GM18868 (cell line): Measurements from ENCODE around the gene KBTBD6.
A peak's percentile ranks its signal among the peaks of the same experiment; 100 is the strongest.
"Not testable (repeated sequence)": the region's sequence is repeated elsewhere in the genome, so short reads cannot be mapped to it uniquely, and the experiment has no call there.

ENCODE experiments used
- ATAC-seq: cut with Tn5 transposase; IDR thresholded peaks from one replicate; pipeline ENCODE4 v1.9.1; 2021; ENCODE audit warnings: mild to moderate bottlenecking, moderate library complexity; ENCODE audit not compliant: unreplicated experiment

The KBTBD6 gene

DNA sequence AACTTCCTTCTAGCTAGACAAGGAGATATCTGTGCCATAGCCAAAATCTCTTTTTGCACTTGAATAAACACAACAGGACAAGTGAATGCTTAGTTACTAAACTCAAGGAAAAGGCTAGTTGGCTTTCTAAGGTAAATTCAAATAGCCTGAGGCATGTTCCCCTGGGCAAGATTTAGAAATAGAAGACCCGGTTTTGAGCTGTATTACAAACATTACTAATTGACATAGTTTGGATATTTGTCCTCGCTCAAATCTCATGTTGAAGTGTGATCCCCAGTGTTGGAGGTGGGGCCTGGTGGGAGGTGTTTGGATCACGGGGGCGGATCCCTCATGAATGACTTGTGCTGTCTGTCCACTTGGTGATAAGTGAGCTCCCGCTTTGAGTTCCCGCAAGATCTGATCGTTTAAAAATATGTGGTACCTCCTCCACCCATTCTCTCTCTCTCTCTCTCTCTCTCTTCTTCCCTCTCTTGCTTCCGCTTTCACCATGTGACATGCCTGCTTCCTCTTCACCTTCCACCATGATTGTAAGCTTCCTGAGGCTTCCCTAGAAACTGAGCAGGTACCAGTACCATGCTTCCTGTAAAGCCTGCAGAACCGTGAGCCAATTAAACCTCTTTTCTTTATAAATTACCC is 3.9 kb upstream of the KBTBD6 start:
- no peak for ATAC-seq

DNA sequence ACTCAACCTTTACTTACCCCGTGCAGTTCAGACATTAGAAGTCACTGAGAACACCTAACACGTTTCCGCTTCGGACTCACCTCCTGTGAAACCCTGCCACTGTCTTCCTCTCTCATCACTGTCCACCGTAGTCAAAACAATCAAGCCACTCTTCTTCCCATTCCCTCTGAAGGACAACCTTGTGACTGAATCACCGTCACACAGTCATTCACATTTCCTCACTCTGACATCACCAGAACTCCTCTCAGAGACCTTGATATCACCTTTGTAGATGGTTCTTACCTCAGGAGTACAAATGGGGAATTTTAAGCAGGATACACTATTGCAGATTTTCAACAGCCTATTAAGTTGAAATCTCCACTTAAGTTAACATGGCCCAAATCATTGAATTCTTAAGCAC is 1.3 kb upstream of the KBTBD6 start:
- ATAC-seq: no peak

DNA sequence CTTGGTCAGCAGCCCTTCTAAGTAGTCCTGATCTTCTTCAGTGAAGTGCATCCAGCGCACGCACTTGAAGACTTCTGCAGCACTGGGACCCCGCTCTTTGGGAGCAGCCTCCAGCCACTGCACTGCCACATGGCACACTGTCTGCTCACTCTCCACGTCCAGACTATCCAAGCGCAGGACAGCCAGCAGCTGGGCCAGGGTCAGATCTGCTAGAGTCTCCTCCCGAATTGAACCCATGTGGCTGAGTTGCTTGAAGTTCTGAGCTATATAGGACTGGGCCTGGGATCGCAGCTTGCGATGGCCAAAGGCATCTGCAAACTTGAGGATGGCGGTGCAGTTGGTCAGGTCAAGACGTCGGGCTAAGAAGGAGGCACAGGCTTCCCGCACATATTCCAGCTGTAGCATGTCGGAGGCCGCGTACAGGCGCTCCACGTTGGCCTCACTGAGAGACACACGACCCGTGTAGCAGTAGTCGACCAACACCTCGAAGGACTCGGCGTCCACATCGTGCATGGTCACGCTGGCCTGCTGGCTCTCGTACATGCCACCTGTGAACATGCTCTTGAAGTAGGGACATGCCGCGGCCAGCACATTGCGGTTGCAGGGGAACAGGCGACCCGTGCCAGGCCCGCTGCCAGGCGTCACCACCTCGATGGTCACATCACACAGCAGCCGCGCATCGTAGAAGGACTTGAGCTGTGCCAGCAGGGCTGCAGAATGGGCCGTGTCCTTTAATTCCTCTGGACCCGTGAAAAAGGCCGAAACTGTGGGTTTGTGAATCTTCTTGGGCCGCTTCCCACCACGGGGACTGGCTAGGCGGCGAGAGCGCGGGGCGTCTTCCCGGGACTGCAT is 716 bp downstream of the KBTBD6 start:
- ATAC-seq: peak; percentile 13

DNA sequence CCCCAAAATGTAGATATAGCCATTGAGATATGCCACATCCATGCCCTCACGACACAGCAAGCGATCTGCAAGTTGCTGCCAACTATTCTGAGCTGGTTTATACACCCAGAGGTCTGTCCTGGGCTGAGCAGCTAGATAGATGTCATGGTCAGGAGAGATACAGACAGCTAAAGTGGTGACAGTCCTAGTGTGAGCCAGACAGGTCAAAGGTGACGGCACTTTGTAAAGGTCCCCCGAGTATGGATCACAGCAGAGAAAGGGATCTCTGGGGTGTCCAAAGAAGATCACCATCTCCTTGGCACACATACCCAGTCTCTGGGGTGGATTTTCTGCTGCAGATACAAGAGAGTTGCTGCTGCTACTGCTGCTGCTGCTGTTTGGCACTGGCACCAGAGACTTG is 1.4 kb downstream of the KBTBD6 start:
- ATAC-seq: not testable (repeated sequence)

DNA sequence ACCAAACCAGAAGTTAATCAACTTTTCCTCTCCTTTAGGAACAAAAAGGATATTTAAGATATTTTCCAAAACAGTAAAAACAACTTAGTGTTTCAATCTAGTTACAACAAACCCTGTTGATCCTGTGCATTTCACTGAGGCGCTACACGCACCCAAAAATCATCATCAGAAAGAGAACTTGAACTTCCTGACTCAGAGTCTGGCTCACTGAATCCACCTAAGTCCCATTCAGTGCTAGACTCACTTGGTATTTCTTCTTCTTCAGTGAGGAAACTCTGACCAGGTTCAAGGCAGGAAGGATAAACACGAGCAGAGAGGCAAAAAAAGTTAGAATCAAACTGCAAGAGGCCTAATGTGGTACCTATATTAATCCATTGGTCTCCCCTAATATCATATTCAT is 2.2 kb downstream of the KBTBD6 start:
- ATAC-seq: no peak

DNA sequence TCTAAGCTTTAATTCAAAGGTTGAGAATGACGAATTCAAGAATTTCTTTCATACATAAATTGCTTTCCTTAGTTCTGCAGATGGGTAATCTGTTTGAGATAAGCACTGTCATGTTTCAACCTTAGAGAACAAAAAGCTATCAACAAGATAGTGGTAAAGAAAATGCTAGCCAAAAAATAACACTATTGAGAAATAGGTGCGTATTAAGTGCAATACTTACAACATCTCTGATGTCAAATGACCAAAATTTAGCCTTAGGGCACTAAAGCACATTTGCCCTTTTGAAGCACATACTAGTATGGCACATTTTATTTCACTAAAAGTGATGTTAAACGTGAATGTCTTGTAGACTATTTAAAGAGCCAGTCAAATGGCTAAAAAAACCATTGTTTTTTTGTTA is 4.9 kb downstream of the KBTBD6 start:
- no peak for ATAC-seq

DNA sequence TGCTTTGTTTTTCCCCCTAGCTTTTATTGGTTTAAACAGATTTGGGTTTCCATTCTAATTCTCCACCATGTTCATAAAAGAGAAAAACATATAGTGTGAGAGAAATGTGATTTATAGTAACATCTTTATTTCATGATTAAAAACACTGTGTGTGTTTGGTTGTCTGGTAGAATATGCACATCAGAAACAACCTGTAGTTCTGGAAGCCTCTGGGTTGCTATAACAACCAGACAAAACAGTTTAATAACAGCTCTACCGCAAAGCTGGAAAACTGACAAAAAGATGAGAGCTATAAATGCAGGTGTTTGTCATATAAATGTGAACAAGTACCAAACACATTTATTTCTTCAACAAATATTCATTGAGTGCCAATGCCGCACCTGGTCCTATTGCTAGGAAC is 9.8 kb downstream of the KBTBD6 start:
- no peak for ATAC-seq

DNA sequence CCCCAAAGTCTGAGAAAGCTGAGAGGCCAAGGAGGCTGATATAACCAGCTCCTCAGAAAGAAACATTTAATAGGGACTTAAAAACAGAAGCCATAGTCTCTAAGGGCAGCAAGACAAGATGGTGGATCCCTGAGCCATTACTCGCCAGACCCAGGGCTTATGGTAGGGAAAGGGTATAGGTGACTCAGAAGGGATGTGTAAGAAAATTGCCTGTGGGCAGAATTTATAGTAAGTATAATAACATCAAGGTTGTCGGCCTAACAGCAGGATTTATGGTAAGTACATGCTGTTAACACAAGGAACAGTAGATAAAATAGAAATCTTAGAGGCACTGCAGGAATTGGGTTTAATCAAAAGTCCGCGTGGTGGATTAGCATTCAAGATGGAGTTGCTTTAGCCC is 14.7 kb downstream of the KBTBD6 start:
- ATAC-seq: no peak

DNA sequence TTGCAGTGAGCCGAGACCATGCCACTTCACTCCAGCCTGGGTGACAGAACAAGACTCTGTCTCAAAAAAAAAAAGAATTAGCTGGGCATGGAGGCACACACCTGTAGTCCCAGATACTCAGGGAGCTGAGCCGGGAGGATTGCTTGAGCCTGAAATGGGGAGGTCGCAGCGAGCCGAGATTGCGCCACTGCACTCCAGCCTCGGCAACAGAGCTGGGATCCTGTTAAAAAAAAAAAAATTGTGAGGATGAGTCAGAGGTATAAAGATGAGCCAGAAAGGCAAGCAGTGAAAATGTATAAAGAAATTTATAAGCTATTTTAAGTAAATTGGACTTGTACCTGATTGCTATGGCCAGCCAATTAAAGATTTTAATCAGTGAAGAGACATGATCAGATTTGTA is 21.1 kb downstream of the KBTBD6 start:
- no peak for ATAC-seq

DNA sequence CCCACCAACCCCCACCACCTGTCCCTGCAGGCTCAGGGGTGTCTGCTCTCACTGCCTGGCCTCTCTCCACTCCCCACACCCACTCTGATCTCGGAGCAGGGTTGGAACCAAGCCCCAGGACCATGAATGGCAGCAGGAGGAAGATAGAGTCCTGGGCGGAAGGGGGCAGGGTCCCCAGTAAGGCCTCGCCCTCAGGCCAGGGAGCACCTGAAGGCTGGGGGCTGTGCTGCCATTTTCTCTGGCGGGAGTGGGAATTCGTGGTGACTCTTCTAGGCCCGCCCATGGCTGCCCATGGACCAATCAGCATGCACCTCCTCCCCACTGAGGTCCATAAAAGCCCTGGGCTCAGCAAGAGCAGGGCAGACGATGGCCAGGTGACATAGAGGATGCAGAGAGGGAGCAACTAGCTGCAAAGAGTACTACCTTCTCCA is 25.0 kb downstream of the KBTBD6 start:
- no peak for ATAC-seq

DNA sequence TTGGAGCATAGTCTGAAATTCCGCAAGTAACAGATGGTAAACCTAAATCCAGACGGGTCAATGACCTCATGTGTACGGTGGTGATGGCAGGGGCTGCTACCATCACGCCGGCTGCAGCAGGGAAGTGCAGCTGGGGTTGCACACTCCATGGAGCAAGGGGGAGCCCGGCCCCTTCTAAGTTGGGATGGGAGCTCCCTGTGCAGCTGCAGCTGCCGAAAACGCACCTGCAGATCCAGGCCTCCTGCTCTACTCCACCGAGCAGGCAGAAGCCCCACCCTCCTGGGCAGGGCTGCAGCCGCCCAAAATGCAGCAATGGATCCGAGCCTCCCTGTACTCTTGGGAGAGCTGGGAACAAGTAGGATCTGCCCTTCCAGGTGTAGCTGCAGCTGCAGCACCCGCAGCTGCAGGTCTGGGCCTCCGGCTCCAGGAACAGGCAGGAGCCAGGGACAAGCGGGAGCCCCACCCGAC is 25.5 kb downstream of the KBTBD6 start:
- no peak for ATAC-seq

DNA sequence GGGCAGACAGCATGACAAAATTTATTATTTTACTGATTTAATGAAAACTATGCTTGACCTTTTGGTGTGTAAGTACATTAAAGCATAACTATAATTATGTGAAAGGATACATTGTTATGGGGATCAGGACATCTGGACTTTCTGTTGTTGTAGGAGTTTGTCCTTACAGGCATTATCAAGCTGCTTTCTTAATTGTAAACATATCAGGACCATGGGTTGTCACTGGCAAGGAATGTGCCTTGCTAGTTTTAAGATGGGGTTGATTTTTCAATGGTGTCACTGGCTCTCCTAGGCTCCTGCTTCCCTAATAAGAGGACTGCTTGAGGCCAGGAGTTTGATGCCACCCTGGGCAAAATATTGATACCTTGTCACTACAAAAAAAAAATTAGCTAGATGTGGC is 32.6 kb downstream of the KBTBD6 start:
- no peak for ATAC-seq

DNA sequence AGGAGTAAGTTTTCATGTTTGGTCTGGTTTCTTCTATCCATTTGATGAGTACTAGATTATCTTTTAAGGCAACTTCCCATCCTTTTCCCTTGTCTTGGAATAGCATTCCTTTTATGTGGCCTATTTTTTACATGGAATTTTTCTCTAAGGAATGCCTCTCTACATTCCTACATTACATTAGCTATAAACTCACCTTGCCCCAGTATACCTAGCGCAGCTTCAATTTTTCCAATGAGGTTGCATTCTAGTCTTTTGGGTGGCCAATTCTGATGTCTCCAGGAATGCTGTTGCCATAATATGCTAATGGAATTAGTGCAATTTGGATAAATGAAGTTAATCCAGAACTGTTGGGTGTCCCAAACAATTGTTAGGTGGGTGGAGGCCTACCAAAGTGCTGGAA is 33.8 kb downstream of the KBTBD6 start:
- no peak for ATAC-seq

DNA sequence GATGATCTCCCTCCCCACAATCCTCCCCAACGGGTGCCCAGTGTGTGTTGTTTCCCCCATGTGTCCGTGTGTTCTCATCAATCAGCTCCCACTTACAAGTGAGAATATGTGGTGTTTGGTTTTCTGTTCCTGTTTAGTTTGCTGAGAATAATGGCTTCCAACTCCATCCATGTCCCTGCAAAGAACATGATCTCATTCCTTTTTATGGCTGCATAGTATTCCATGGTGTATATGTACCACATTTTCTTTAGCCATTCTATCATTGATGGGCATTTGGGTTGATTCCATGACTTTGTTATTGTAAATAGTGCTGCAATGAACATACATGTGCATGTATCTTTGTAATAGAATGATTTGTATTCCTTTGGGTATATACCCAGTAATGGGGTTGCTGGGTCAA is 36.9 kb downstream of the KBTBD6 start:
- ATAC-seq: not testable (repeated sequence)

DNA sequence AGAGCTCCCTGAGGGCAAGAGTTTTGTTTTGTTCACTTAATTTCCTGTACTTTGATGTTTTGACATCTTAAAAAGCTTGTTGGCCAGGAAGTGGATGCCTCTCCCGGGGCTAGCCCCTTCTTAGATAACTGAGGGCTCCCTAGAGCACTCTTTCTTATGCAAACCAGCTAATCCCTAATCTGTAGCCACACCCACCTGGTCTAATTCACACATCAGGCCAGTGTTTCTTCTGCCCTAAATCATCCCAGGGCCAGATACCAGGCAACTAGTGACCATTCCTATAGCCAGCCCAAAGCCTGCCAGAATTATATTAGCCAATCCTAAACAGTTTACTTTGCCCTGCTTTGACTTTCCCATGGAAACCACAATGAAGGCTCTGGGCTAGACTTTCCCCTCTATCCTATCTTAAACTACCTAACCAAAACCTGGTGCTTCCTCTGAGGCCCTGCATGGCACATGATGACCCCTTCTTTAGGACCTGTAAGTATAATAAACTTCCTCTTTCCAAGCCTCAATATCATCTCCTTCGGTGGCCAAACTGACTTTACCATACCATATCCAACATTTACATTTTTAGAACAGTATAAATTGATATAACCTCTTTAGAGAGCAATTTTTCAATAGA is 46.5 kb downstream of the KBTBD6 start:
- ATAC-seq: no peak

DNA sequence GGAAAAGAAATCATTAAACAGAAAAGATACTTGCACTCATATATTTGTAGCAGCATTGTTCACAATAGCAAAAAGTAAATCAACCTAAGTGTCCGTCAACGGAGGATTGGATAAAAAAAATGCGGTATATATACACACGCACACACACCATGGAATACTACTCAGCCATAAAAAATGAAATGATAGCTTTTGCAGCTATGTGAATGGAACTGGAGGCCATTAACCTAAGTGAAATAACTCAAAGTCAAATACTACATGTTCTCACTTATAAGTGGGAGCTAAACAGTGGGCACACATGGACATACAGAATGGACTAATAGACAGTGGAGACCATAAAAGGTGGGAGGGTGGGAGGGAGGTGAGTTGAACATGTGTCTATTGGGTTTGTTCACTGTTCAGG is 52.9 kb downstream of the KBTBD6 start:
- ATAC-seq: no peak
